Ovary (tissue), 9 donors: ENCODE measurements around the gene ARL2. TPM values are rescaled to one million over a fixed set of nuclear protein-coding genes. Genes with fewer than 3 reads are reported as not detected.

Experiments used
- DNase-seq, 5 donors: peaks; one replicate each; pipeline ENCODE4 v3.0.0-alpha.2; 2019 to 2020
- H3K27ac ChIP-seq, 2 donors: fragments of 200-600 bp; one replicate each; pipeline versions ENCODE4 v1.5.1 to v1.8.0; 2019 to 2022
- H3K27me3 ChIP-seq: fragments of 200-600 bp; one replicate; pipeline ENCODE4 v1.8.0; 2022
- H3K36me3 ChIP-seq: fragments of 200-600 bp; sonication (generic); one replicate; pipeline ENCODE4 v1.5.1; 2019
- H3K4me1 ChIP-seq: one replicate; pipeline ENCODE4 v1.8.1; 2013; ENCODE audit warnings: mild to moderate bottlenecking, moderate library complexity; ENCODE audit not compliant: insufficient read depth
- H3K4me3 ChIP-seq: fragments of 200-600 bp; sonication (generic); one replicate; pipeline ENCODE4 v1.5.1; 2017
- H3K9me3 ChIP-seq, 2 donors: fragments of 200-600 bp in 1 of 2; sonication (generic) in 1 of 2; one replicate each; pipeline versions ENCODE4 v1.5.1 to v1.8.1; 2013 to 2019; ENCODE audit warnings: mild to moderate bottlenecking in 1 of 2, moderate library complexity in 1 of 2
- EP300 ChIP-seq: sonication (generic); formaldehyde crosslinking; IDR thresholded peaks from one replicate; pipeline ENCODE4 v1.6.1; 2017; ENCODE audit warnings: antibody characterized with exemption
- POLR2A ChIP-seq: fragments of 450-650 bp; IDR thresholded peaks from one replicate; pipeline ENCODE4 v1.6.1; 2017; ENCODE audit warnings: antibody characterized with exemption, mild to moderate bottlenecking, moderate library complexity
- WGBS, 3 donors: extraction: QIAGEN DNeasy Blood & Tissue Kit in 1 of 3; methylation state at CpG; one replicate each; pipeline versions ENCODE4 v1.1.5 to v1.1.7; 2013 to 2017; 5-methylcytosine and 5-hydroxymethylcytosine counted together
- intact Hi-C, 4 donors: fragments of 100-400 bp; cut with DNase I; formaldehyde crosslinking; loops; one replicate each; pipeline versions ENCODE4 v1.11.0 to v1.15.1; 2022 to 2023
- microRNA-seq, 3 donors: library from miRNA; unstranded; fragments of <30 nt; microRNA quantifications; one replicate each; pipeline versions ENCODE4 to v1.2.0, GENCODE V29; 2019 to 2020
- polyA plus RNA-seq, 2 donors: library from polyadenylated mRNA; stranded (reverse); fragments of 200-250 nt in 1 of 2; fragments of 350-450 nt in 1 of 2; fragmentation: Illumina TruSeq in 1 of 2; extraction: RNeasy Lipid Tissue Mini Kit (QIAGEN cat#74804) in 1 of 2; gene quantifications; one replicate each; pipeline ENCODE4 v1.2.3, GENCODE V29; 2013 to 2014
- small RNA-seq: library from RNA; depleted of rRNA; stranded (forward); fragments of <200 nt; gene quantifications from one replicate; pipeline ENCODE3, GENCODE V24; 2016
- total RNA-seq, 7 donors: library from RNA; depleted of rRNA in 2 of 7; stranded (reverse); fragments of >200 nt in 2 of 7; fragmentation: NEBNext Ultra II Directional in 3 of 7; extraction: Animal tissue kit (Norgen Biotek cat#: 25700) in 3 of 7; gene quantifications; one replicate each; pipeline versions ENCODE4 v1.1.0 to v1.2.4, GENCODE V29; 2016 to 2023
- TF ChIP-seq, protein P1 (sequence below), 3 donors: fragments of 450-650 bp in 2 of 3; fragments of 200-600 bp in 1 of 3; IDR thresholded peaks; one replicate each; pipeline versions ENCODE4 v1.5.1 to v1.8.0; 2016 to 2022; ENCODE audit warnings: antibody characterized with exemption in 3 of 3, mild to moderate bottlenecking in 1 of 3
- donor health status: DM: no; HTN: no; CAD: no; lungs with moderate emphysema.
- donor health status: DM: no; HTN: no; CAD: no.
- donor health status: Bipolar disorder and iron deficiency.
- donor health status: DM: yes; HTN: yes; CAD: no.
- donor health status: DM: no; HTN: no; CAD: no.
- donor health status: DM: yes; HTN: yes; CAD: no.

The ARL2 gene
- total and polyA plus RNA-seq, 9 donors: 60.9 to 147 (median 99.7) TPM

DNA sequence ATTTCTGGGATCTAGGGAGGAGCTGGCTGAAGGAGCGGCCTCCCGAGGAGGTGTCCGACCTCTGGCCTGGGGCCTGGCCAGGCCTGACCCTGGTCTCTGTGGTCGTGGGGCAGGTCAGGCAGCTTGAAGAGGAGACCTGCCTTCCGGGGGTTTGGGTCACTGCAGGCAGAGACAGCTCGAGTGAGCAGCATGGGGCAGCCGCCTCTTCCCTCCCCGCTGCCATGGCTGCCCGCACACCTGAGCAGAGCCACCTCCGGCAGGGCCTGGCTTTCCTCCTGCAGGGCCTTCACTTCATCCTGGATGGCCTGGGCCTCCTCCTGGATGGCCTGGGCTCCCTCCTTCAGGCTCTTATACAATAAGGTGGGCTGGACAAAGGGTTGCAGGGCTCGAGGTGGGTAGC lies 52.4 kb downstream of the ARL2 start:
- no peaks in the 10 kb centered on the region for H3K27me3 ChIP-seq
- no peak overlapping the region for H3K27ac ChIP-seq
- intact Hi-C loops: no loop called here
- H3K36me3 ChIP-seq: no peaks in the 10 kb centered on the region
- 70 to 79% (median 78%) methylated on average over 9 to 11 of the region's 11 CpGs for WGBS, 3 donors
- TF ChIP-seq, protein P1, sequence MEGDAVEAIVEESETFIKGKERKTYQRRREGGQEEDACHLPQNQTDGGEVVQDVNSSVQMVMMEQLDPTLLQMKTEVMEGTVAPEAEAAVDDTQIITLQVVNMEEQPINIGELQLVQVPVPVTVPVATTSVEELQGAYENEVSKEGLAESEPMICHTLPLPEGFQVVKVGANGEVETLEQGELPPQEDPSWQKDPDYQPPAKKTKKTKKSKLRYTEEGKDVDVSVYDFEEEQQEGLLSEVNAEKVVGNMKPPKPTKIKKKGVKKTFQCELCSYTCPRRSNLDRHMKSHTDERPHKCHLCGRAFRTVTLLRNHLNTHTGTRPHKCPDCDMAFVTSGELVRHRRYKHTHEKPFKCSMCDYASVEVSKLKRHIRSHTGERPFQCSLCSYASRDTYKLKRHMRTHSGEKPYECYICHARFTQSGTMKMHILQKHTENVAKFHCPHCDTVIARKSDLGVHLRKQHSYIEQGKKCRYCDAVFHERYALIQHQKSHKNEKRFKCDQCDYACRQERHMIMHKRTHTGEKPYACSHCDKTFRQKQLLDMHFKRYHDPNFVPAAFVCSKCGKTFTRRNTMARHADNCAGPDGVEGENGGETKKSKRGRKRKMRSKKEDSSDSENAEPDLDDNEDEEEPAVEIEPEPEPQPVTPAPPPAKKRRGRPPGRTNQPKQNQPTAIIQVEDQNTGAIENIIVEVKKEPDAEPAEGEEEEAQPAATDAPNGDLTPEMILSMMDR (IDR thresholded peaks at IDR 0.05): no peak
- TF ChIP-seq POLR2A (no peak), EP300 (no peak)
- no peak overlapping the region for H3K4me3 ChIP-seq
- H3K4me1 ChIP-seq: no peaks in the 10 kb centered on the region
- DNase-seq: no peak
- H3K9me3 ChIP-seq: no peaks in the 10 kb centered on the region

DNA sequence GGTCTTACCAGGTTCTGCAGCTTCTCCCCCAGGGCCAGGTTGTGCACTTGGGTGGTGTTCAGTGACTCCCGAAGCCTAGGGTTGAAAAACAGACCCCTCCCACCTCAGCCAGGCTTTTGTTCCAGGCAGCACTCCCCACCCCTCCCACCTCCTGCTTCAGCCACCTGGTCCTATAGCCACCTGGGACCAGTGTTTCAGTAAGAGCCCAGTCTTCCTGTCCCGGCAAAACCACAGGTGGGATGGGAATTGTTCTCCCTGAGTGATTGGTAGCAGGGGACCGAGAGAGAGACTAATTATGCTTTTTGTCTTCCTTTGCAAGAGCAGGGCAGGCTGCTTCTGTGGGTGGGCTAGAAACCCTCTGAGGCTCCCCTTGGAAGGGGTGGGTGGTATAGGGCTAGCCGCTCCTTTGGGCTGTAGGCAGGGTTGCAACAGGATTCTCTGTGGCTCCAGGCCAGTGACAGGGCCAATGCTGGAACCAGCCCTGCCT lies 52.9 kb downstream of the ARL2 start:
- intact Hi-C loops: no loop called here
- WGBS, 3 donors: 52 to 80% (median 76%) methylated on average over 3 to 4 of the region's 4 CpGs
- Histone ChIP-seq H3K9me3 (no peaks in the 10 kb centered on the region), H3K4me1 (no peaks in the 10 kb centered on the region), H3K36me3 (no peaks in the 10 kb centered on the region), H3K27me3 (no peaks in the 10 kb centered on the region), H3K4me3 (no peak overlapping the region), H3K27ac (no peak overlapping the region)
- TF ChIP-seq, protein P1 (IDR thresholded peaks at IDR 0.05): no peak
- no peak for TF ChIP-seq POLR2A
- TF ChIP-seq EP300: no peak
- no peak for DNase-seq

DNA sequence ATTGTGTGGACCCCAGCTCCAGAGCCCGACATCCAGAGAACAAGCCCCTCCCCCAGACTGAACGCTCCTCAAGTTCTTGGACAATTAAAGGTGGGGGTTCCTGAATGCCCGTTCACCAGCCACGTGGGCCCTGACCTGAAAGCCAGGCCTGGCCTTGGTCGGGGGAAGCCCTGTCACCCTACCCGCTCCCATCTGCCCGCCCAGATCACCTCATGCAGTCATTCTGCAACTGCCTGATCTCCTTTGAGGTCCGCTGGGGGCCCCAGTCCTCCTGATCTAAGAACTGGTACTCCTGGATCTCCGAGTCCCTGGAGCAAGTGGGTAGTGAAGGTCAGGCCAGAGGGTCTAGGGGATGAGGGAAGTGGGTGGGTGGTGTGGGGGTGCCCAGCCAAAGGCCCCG lies 53.5 kb downstream of the ARL2 start:
- intact Hi-C loops: no loop called here
- H3K27me3 ChIP-seq: no peaks in the 10 kb centered on the region
- TF ChIP-seq POLR2A (no peak), EP300 (no peak)
- TF ChIP-seq, protein P1 (IDR thresholded peaks at IDR 0.05): no peak
- no peak for DNase-seq
- 73 to 81% (median 75%) methylated on average over 9 to 10 of the region's 10 CpGs for WGBS, 3 donors
- H3K9me3 ChIP-seq: no peaks in the 10 kb centered on the region
- no peaks in the 10 kb centered on the region for H3K4me1 ChIP-seq
- no peaks in the 10 kb centered on the region for H3K36me3 ChIP-seq
- no peak overlapping the region for H3K27ac ChIP-seq
- H3K4me3 ChIP-seq: no peak overlapping the region

DNA sequence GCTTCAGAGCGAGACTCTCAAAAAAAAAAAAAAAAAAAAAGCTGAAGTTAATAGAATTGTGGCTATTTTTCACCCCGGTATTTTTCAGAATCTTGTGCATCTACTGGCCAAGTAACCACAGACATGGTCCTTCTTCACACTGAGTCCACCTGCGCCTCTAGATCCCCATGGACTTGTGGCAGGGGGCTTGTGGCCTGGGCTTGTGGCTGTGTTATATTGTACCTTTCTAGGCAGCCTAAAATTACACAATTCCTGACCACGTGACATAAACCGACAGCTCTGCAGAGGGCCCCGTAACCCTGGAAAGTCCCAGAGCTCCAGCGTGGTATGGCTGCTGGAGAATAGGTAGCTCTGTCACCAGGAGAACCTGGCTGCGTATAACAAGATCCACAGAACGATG lies 55.3 kb downstream of the ARL2 start:
- no peaks in the 10 kb centered on the region for H3K27me3 ChIP-seq
- no peak overlapping the region for H3K4me3 ChIP-seq
- TF ChIP-seq POLR2A (no peak), EP300 (no peak)
- TF ChIP-seq, protein P1 (IDR thresholded peaks at IDR 0.05): no peak
- no peaks in the 10 kb centered on the region for H3K9me3 ChIP-seq
- H3K27ac ChIP-seq: no peak overlapping the region
- intact Hi-C loops: no loop called here
- 63 to 65% (median 63%) methylated on average over 9 of the region's 9 CpGs for WGBS, 3 donors
- H3K36me3 ChIP-seq: no peaks in the 10 kb centered on the region
- no peaks in the 10 kb centered on the region for H3K4me1 ChIP-seq
- no peak for DNase-seq

Small RNA genes within 50 kb of the gene (microRNA-seq; reads per million reads assigned to microRNA genes)
- gene MIR6879: 0.18 to 0.79 (median 0.38) reads per million in 3 donors

Small RNA genes within 50 kb of the gene (small RNA-seq; reads per million reads assigned to genes)
- gene MIR6879 (not detected), gene SNX15 (not detected)

Other genes starting within 250 kb of the ARL2 start
- 100 to 1,000 TPM; 231 to 380 (median 306) TPM for gene SF1, start 235.6 kb upstream of the ARL2 start, total RNA-seq
- 100 to 1,000 TPM; 131 to 388 TPM for gene SF1, start 235.6 kb upstream of the ARL2 start, polyA plus RNA-seq
- gene MAP4K2, start 210.9 kb upstream of the ARL2 start, total RNA-seq: 10 to 100 TPM in 5 of 7 donors, 1 to 10 TPM in 2; 5.6 to 15.5 (median 13.0) TPM
- gene MAP4K2, start 210.9 kb upstream of the ARL2 start, polyA plus RNA-seq: 1 to 10 TPM; 2.3 to 9.9 TPM
- gene MEN1, start 203.6 kb upstream of the ARL2 start, total RNA-seq: 10 to 100 TPM; 17.5 to 28.6 (median 22.6) TPM
- gene MEN1, start 203.6 kb upstream of the ARL2 start, polyA plus RNA-seq: 10 to 100 TPM; 14.4 to 20.4 TPM
- gene CDC42BPG, start 169.5 kb upstream of the ARL2 start, total RNA-seq: 1 to 10 TPM; 2.6 to 9.5 (median 4.0) TPM
- 1 to 10 TPM in 1 of 2 donors, under 1 TPM in 1; 0.35 to 1.9 TPM for gene CDC42BPG, start 169.5 kb upstream of the ARL2 start, polyA plus RNA-seq
- 10 to 100 TPM; 14.3 to 87.8 (median 42.2) TPM for gene EHD1, start 135.5 kb upstream of the ARL2 start, total RNA-seq
- gene EHD1, start 135.5 kb upstream of the ARL2 start, polyA plus RNA-seq: 10 to 100 TPM; 14.5 to 14.8 TPM
- gene ATG2A, start 97.0 kb upstream of the ARL2 start, total RNA-seq: 10 to 100 TPM; 22.2 to 40.1 (median 30.4) TPM
- 10 to 100 TPM in 1 of 2 donors, 1 to 10 TPM in 1; 2.2 to 23.4 TPM for gene ATG2A, start 97.0 kb upstream of the ARL2 start, polyA plus RNA-seq
- 10 to 100 TPM in 5 of 7 donors, 1 to 10 TPM in 2; 9.0 to 12.8 (median 12.2) TPM for gene PPP2R5B, start 89.5 kb upstream of the ARL2 start, total RNA-seq
- gene PPP2R5B, start 89.5 kb upstream of the ARL2 start, polyA plus RNA-seq: 10 to 100 TPM in 1 of 2 donors, 1 to 10 TPM in 1; 8.0 to 16.2 TPM
- gene GPHA2, start 78.3 kb upstream of the ARL2 start, total RNA-seq: 1 to 10 TPM in 3 of 7 donors, under 1 TPM in 3, not detected in 1; 0.45 to 1.6 (median 0.88) TPM
- under 1 TPM in 1 of 2 donors, not detected in 1; 0.58 TPM for gene GPHA2, start 78.3 kb upstream of the ARL2 start, polyA plus RNA-seq
- gene MAJIN, start 42.1 kb upstream of the ARL2 start, total RNA-seq: under 1 TPM in 1 of 7 donors, not detected in 6; 0.46 TPM
- gene MAJIN, start 42.1 kb upstream of the ARL2 start, polyA plus RNA-seq: not detected
- 1 to 10 TPM; 1.4 to 3.4 (median 2.3) TPM for gene BATF2, start 17.2 kb upstream of the ARL2 start, total RNA-seq
- 1 to 10 TPM; 1.5 to 2.8 TPM for gene BATF2, start 17.2 kb upstream of the ARL2 start, polyA plus RNA-seq
- gene SNX15, start 13.3 kb downstream of the ARL2 start, total RNA-seq: 10 to 100 TPM; 10.2 to 30.5 (median 19.9) TPM
- 10 to 100 TPM; 15.0 to 23.8 TPM for gene SNX15, start 13.3 kb downstream of the ARL2 start, polyA plus RNA-seq
- 10 to 100 TPM in 2 of 7 donors, 1 to 10 TPM in 5; 7.3 to 11.6 (median 8.5) TPM for gene SAC3D1, start 27.1 kb downstream of the ARL2 start, total RNA-seq
- gene SAC3D1, start 27.1 kb downstream of the ARL2 start, polyA plus RNA-seq: 1 to 10 TPM; 1.1 to 7.6 TPM
- 10 to 100 TPM; 12.1 to 33.7 (median 17.6) TPM for gene NAALADL1, start 44.4 kb downstream of the ARL2 start, total RNA-seq
- 10 to 100 TPM in 1 of 2 donors, 1 to 10 TPM in 1; 7.1 to 33.2 TPM for gene NAALADL1, start 44.4 kb downstream of the ARL2 start, polyA plus RNA-seq
- gene CDCA5, start 69.9 kb downstream of the ARL2 start, total RNA-seq: 1 to 10 TPM in 2 of 7 donors, under 1 TPM in 4, not detected in 1; 0.38 to 2.8 (median 0.52) TPM
- gene CDCA5, start 69.9 kb downstream of the ARL2 start, polyA plus RNA-seq: 1 to 10 TPM; 1.0 to 1.2 TPM
- 10 to 100 TPM; 30.5 to 41.6 (median 35.1) TPM for gene ZFPL1, start 70.1 kb downstream of the ARL2 start, total RNA-seq
- gene ZFPL1, start 70.1 kb downstream of the ARL2 start, polyA plus RNA-seq: 10 to 100 TPM; 11.2 to 44.8 TPM
- gene VPS51, start 82.1 kb downstream of the ARL2 start, total RNA-seq: 100 to 1,000 TPM; 149 to 543 (median 231) TPM
- gene VPS51, start 82.1 kb downstream of the ARL2 start, polyA plus RNA-seq: 100 to 1,000 TPM in 1 of 2 donors, 10 to 100 TPM in 1; 51.1 to 221 TPM
- 100 to 1,000 TPM in 1 of 7 donors, 10 to 100 TPM in 6; 30.0 to 170 (median 63.6) TPM for gene TM7SF2, start 97.7 kb downstream of the ARL2 start, total RNA-seq
- gene TM7SF2, start 97.7 kb downstream of the ARL2 start, polyA plus RNA-seq: 100 to 1,000 TPM in 1 of 2 donors, 10 to 100 TPM in 1; 88.8 to 128 TPM
- 10 to 100 TPM; 10.0 to 33.7 (median 13.4) TPM for gene ZNHIT2, start 103.5 kb downstream of the ARL2 start, total RNA-seq
- 10 to 100 TPM in 1 of 2 donors, not detected in 1; 13.1 TPM for gene ZNHIT2, start 103.5 kb downstream of the ARL2 start, polyA plus RNA-seq
- 1,000 to 10,000 TPM; 1,141 to 2,272 (median 1,835) TPM for gene FAU, start 108.0 kb downstream of the ARL2 start, total RNA-seq
- 1,000 to 10,000 TPM; 1,053 to 1,798 TPM for gene FAU, start 108.0 kb downstream of the ARL2 start, polyA plus RNA-seq
- 10 to 100 TPM; 47.1 to 61.8 (median 50.4) TPM for gene MRPL49, start 108.2 kb downstream of the ARL2 start, total RNA-seq
- gene MRPL49, start 108.2 kb downstream of the ARL2 start, polyA plus RNA-seq: 100 to 1,000 TPM in 1 of 2 donors, 10 to 100 TPM in 1; 64.0 to 106 TPM
- 10 to 100 TPM; 21.1 to 73.0 (median 53.3) TPM for gene SYVN1, start 120.4 kb downstream of the ARL2 start, total RNA-seq
- gene SYVN1, start 120.4 kb downstream of the ARL2 start, polyA plus RNA-seq: 10 to 100 TPM; 26.7 to 59.6 TPM
- gene SPDYC, start 156.1 kb downstream of the ARL2 start, total RNA-seq: not detected
- under 1 TPM in 1 of 2 donors, not detected in 1; 0.07 TPM for gene SPDYC, start 156.1 kb downstream of the ARL2 start, polyA plus RNA-seq
- gene CAPN1, start 167.8 kb downstream of the ARL2 start, total RNA-seq: 100 to 1,000 TPM in 6 of 7 donors, 10 to 100 TPM in 1; 99.0 to 178 (median 128) TPM
- gene CAPN1, start 167.8 kb downstream of the ARL2 start, polyA plus RNA-seq: 10 to 100 TPM; 20.0 to 67.4 TPM
- 10 to 100 TPM in 3 of 7 donors, 1 to 10 TPM in 4; 4.5 to 10.4 (median 8.6) TPM for gene POLA2, start 247.8 kb downstream of the ARL2 start, total RNA-seq
- gene POLA2, start 247.8 kb downstream of the ARL2 start, polyA plus RNA-seq: 10 to 100 TPM in 1 of 2 donors, 1 to 10 TPM in 1; 8.6 to 13.3 TPM